GM19324 (cell line): ENCODE measurements around the gene KCNMA1.

Source experiments
- ATAC-seq: cut with Tn5 transposase; IDR thresholded peaks from one replicate; pipeline ENCODE4 v1.9.1; 2021; ENCODE audit warnings: mild to moderate bottlenecking, moderate library complexity; ENCODE audit not compliant: unreplicated experiment, low FRiP score

The KCNMA1 gene

GRCh38 chr10:77463499-77463898, 174.1 kb downstream of the KCNMA1 start:
- no peak for ATAC-seq

DNA sequence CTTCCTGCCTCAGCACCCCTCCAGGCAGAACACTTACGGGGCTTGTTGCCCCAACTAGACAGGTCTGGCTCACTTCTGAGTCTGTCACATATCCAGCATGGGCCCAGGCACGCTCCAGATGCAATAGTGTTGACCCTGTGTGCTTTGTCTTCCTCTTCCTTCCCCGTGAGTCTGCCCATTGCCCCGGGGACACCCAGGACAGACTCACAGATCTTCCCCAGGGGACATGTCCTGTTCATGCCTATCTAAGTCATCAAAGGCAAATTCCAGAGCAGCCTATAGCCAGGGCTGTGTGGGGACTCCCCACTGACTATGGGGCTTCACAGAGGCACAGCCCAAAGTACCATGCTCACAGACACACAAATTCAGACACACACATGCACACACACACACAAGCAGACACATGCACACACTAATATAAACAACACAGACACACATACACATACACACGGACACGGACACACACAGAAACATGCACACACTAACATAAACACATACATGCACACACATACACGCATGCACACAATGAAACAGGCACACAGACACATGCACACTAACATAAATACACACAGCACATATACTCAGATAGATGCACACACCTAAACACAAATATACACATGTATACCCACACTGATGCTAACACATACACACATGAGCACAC, 175.8 kb downstream of the KCNMA1 start:
- ATAC-seq, result no peak

GRCh38 chr10:77459905-77460304, 177.7 kb downstream of the KCNMA1 start:
- no peak for ATAC-seq

- no peak for ATAC-seq
Observed at GRCh38 chr10:77458986-77459590, 178.5 kb downstream of the KCNMA1 start.

DNA sequence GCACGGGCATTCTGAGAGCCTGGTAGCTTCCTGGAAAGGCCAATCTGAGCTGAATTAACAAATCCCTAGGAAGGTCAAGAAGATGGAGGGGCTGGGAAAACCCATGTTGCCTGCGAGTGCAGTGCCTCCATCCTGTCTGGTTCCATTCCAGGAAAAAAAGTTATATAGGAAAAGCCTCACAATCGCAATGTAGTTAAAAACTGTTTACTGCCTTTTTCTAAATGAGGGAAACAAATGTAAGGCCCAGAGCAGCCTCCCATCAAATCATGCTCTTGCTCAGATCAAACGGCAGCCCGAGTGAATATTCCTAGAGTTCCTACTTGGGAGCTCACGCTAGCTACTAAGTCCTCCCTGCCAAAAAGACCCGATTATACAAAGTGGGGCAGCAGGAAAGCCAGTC, 179.9 kb downstream of the KCNMA1 start:
- no peak for ATAC-seq

DNA sequence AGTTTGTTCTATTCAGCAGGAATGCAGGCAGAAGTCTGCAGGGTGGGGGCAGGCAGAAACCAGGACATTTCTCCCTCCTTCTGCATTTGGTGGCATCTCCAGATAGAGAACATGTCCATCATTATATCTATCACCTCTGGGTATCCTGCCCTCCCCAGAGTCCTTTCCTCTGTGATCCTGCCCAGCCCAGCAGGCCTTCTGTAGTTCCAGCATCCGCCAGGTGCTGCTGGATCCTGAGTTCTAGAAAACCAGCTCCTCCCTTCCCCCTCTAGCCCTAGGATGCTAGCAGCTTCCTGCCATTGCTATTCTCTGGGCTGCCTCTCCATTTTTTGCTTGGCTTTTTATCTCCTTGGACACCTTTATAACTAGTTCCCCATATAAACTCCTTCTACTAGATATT, 180.3 kb downstream of the KCNMA1 start:
- no peak for ATAC-seq

DNA sequence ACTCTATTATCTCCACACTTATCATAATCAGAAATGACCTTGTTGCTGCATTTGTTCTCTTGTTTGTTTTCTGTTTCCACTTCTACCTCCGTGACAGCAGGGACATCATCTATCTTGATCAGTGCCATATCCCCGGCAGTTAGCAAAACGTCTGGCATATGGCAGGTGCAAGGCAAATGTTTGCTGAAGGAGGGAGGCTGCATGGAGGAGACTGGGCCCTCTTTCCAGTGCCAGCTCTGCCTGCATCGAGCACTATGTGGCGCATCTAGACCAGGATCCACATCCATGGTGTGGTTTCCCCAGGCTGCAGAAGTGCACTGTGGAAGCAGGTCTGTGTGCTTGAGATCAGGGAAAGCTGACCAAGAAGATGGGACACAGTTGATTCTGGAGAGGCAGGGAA, 181.2 kb downstream of the KCNMA1 start:
- no peak for ATAC-seq

DNA sequence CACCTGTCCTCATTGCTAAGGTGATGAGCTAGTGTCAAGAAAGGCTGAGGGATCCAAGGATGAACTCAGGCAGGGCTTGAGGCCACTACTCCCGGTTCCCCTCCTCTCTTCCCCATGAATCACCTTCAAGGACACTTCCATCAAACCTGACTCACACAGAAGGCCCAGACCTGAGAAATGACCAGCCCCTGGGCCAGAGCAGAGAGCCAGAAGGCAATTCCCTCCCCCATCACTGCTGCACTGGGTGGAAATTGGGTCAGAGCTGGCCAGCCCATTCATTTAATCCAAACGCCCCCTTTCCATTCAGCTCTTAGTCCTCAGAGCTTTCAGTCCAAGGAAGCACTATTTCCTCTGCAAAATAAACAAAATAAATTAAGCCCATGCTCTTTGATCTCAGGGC, 182.0 kb downstream of the KCNMA1 start:
- ATAC-seq, result no peak

GRCh38 chr10:77452952-77453564, 184.6 kb downstream of the KCNMA1 start:
- ATAC-seq, result no peak

DNA sequence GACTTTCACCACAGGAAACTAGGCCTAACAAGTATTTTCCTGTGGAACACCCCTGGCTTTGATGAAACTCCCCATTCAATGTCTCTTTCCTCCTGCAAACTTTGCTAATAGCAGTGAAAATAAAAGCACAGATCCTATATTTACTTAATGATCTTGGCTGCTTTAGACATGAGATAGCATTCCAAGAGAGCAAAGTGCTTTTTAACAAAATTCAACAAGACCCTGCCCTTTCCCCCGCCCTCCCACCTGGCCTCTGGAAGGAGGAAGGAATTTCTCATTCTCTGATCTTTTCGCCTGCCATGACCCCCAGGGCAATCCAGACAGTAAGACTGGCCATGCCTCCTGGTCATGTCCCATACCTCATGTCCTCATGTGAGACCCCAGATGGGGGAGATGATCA, 185.7 kb downstream of the KCNMA1 start:
- no peak for ATAC-seq

GRCh38 chr10:77448226-77448625, 189.4 kb downstream of the KCNMA1 start:
- ATAC-seq, result no peak

DNA sequence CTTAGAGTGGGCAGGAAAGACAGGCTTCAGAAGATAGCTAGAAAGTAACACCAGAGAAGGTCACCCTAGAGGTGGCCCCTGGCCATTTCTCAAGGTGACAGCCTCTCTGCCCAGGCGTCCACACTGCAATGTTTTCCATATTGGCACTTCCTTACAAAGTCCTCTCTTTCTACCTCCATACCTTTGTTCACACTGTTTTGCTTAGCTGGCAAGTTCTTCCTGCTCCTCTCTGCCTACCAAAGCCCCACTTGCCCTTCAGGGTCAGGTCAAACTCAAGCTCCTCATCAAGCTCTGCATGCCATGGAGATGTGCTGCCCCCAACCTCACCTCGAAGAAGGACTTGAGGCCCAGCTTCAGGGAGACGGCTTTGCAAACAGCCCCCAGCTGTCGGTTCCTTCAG, 190.9 kb downstream of the KCNMA1 start:
- no peak for ATAC-seq

DNA sequence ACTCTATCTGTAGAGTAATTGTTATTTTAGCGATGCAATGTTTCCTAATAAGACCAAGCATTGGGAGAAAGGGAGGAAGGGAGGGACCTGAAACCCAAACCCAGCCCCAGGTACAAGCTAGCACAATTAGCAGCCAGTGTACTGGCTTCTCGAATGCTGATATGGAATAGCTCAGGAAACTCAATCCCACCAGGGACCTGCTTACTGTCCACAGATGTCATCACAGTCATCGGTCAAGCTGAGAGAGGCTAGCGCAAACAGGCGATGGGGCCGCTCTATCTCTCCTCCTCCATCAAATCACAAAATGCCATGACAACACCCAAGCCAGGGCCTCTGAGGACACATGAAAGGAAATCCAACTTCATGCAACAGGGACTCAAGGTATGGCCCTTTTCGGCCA, 192.1 kb downstream of the KCNMA1 start:
- no peak for ATAC-seq

GRCh38 chr10:77444041-77444440, 193.6 kb downstream of the KCNMA1 start:
- no peak for ATAC-seq

DNA sequence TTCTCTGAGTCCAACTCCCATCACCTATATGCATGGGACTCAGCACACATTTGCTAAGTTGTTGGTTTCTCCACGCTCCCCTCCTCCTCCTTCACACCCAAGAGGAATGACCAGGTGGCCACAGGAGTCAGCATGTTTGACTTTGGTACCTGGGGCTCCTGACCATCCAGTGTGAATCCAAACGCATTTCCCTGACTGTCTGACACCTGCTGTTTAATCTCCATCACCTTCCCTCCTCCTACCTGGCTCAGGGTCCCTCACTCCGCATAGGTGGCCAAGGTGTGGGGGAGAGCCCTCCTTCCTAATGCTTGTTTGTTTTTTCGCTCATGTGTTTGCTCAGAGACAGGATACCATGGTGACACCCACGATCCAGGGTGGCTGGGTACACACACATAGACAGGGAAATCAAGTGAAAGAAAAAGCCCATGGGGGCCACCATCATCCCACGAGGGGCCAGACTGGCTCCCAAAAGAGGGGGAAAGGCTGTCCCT, 194.9 kb downstream of the KCNMA1 start:
- no peak for ATAC-seq

DNA sequence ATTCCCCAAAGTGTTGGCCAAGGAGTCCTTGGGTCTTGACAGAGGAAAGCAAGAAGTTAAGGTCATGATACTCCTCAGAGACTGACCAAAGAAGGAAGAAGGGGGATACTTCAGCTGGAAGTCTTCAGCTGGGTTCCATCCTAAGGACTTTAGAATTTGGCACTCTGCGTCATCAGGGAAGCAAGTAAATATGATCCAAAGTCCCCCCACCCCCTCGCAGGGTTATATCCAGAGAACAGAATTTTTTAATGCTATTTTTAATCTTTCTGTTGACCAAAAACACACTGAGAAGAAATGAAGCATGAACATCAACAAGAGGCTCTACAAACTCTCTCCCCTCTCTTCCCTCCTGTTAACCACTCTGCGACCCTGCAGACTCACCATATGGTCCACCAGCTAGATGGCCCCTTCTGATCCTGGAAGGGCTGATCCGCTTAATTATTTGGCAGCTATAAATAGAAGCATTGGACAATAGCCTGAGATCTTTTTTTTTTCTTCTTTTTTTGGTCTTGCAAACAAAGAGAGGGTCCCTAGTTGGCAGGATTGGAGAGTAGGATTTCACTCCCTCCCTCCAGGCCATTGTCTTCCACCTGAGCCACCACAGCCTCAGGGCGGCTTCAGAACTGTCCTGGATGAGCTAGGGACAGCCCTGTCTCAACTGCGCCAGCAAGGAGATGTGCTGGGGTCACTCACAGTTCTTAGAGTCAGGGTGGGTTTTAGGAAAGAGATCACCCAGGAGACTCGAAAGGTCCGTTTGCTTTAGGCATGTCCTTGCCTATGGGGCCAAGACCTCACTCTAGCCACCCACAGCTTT, 196.0 kb downstream of the KCNMA1 start:
- ATAC-seq, result no peak

- no peak for ATAC-seq
Observed at GRCh38 chr10:77436257-77436975, 201.2 kb downstream of the KCNMA1 start.

DNA sequence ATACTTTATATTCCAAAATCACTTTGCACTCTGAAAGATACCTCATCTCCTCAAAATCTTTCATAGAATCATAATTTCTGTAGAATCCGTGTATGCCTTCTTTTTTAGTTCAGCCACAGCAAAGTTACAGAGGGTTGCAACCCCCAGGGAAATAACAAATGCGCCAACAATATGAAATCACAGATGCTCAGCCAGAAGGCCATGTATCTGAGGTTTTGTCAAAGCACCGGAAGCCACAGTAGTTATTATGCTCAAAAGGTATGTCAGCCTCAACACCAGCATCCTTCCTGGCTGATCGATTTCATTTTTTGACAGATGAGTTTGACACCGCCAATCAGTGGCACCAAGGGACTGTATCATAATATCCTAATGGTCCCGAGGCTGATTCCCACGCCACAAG, 204.1 kb downstream of the KCNMA1 start:
- no peak for ATAC-seq

- ATAC-seq, result no peak
Observed at GRCh38 chr10:77431980-77432797, 205.4 kb downstream of the KCNMA1 start.

GRCh38 chr10:77431209-77431611, 206.4 kb downstream of the KCNMA1 start:
- ATAC-seq, result no peak
